HG03378 (cell line): Measurements from ENCODE around the gene TSPAN18.

ENCODE experiments used
- ATAC-seq: cut with Tn5 transposase; IDR thresholded peaks from one replicate; pipeline ENCODE4 v1.9.1; 2021; ENCODE audit warnings: mild to moderate bottlenecking, moderate library complexity; ENCODE audit not compliant: unreplicated experiment

TSPAN18 gene

GRCh38 chr11:44775366-44775984 is 48.7 kb downstream of the TSPAN18 start:
- ATAC-seq = no peak

DNA sequence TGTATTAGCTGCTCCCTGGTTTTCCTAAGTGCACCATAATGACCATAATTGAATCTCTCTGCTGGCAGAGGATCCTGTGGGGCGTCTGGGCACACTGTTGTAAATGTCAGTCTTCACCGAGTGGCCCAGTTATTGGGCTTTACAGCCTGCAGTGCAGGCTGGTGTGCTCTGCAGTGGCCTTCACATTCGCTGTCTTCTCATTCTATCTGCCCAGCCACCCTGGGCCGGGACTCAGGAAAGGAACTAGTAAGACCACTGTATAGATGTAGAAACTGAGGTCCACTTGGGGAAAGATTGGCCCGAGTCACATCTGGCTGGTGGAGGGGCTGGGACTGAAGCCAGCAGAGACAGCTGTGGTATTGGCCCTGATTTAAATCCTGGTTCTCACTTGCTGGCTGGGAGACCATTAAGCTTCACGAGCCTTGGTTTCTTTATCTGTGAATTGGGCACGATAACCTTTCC is 49.3 kb downstream of the TSPAN18 start:
- ATAC-seq = no peak

DNA sequence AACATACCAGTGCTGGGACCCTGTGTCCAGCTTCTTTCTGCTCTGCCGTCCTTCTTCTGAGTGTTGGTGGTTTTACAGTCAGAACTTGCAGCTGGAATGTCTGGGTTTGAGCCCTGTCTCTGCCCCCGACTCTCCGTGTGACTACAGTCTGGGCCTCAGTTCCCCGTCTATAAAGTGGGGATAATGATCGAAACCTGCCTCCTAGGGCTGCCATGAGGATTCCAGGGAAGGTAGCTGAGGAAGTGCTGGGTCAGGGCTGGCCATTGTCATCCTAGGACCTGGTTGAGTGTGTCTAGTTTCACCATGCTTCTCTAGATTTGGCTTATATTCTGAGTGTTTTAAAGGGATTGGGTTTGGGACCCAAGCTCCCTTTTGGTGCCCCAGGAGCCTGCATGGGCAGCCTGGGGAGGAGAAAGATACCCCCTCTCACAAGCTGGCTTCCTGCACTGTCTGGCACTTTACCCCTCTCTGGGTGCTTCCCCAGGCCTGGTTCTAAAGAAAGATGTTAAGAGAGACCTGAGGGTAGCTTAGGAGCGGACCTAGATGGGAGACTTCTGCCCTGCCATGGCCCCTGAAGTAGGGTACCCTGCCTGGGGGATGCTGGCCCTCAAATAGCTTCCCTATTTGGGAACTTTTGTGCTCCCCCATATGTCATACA is 49.9 kb downstream of the TSPAN18 start:
- no peak for ATAC-seq

GRCh38 chr11:44777209-44778194 is 50.7 kb downstream of the TSPAN18 start:
- no peak for ATAC-seq

GRCh38 chr11:44778195-44779100 is 51.7 kb downstream of the TSPAN18 start:
- no peak for ATAC-seq

- ATAC-seq = no peak
Observed at GRCh38 chr11:44779736-44780520, 53.2 kb downstream of the TSPAN18 start.

- no peak for ATAC-seq
Observed at GRCh38 chr11:44780940-44781631, 54.3 kb downstream of the TSPAN18 start.

DNA sequence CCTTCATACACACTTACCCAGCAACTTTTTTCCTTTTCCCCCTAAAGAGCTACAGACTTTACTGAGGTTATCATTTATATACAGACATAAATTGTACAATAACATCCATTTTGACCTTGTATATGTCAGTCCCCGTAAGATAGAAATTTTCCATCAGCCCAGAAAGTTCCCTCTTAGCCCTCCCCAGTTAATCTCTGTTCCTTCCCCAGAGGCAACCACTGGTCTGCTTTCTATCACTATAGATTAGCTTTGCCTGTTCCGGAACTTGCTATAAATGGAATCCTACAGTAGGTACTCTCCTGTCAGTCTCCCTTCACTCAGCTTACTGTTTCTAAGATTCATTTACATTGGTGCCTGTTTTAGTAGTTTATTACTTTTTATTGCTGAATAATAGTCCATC is 54.9 kb downstream of the TSPAN18 start:
- ATAC-seq = no peak

DNA sequence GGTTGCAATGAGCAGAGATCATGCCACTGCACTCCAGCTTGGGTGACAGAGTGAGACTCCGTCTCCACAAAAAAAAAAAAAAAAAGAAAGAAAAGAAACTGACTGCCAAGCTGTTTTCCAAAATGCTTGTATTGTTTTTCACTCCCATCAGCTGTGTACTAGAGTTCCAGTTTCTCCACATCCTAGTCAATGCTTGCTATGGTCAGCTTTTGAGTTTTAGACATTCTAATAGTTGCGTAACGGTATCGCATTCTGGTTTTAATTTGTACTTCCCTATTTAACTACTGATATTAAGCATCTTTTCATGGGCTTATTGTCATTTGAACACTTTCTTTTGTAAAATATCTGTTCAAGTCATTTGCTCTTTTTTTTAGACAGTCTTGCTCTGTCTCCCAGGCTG is 55.7 kb downstream of the TSPAN18 start:
- ATAC-seq = no peak

GRCh38 chr11:44784436-44784760 is 57.6 kb downstream of the TSPAN18 start:
- no peak for ATAC-seq

GRCh38 chr11:44784851-44785250 is 58.1 kb downstream of the TSPAN18 start:
- ATAC-seq = no peak

- no peak for ATAC-seq
Observed at GRCh38 chr11:44785856-44786607, 59.3 kb downstream of the TSPAN18 start.

DNA sequence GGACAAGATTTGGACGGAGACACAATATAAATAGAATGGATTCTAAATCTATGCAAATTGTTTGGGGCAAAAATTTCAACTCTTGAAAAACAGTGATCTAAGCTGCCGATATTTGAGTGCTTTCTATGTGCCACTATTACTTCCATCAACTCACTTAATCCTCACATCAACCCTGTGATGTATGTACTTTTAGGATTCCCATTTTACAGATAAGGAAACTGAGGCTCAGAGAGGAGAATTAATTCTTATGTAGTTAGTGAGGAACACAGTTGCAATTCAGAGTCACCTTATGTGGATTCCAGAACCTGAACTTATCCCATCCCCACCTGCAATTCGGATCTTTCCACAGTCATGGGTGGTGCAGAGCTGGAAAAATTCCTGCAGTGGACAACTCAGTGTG is 60.3 kb downstream of the TSPAN18 start:
- no peak for ATAC-seq

- no peak for ATAC-seq
Observed at GRCh38 chr11:44787981-44788380, 61.2 kb downstream of the TSPAN18 start.

- no peak for ATAC-seq
Observed at GRCh38 chr11:44788536-44789261, 61.9 kb downstream of the TSPAN18 start.

DNA sequence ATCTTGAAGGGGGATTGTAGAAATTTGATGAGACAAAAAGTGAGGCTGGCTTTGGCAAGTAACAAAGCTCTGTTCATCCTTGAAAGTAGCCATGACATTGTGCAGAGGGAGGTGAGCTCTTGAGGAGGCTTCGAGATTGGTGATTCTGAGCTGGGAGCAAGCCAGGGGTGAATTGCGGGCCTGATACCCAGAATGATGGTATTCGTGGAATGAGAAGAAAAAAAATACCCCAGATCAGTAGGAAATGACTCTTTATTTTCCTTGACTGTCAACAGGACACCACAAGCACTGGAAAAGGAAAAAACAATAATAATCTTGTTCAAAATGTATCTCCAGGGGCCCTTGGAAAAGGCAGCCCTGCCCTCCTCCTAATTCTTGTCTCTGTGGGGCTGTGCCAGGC is 62.7 kb downstream of the TSPAN18 start:
- ATAC-seq = no peak

GRCh38 chr11:44790211-44790610 is 63.4 kb downstream of the TSPAN18 start:
- ATAC-seq = no peak
